Stomach (tissue), 4 donors: ENCODE results near the gene CDH15.

Source experiments
- CTCF ChIP-seq, 7 experiments: fragments of 450-650 bp in 4 of 7; fragments of 200-600 bp in 3 of 7; sonication (generic) in 3 of 7; IDR thresholded peaks; one replicate each; pipeline ENCODE4 v1.5.1; 2016 to 2019; ENCODE audit warnings: antibody characterized with exemption in 7 of 7, control low read depth in 2 of 7, mild to moderate bottlenecking in 1 of 7
- EP300 ChIP-seq: sonication (generic); formaldehyde crosslinking; IDR thresholded peaks from one replicate; pipeline ENCODE4 v1.6.1; 2017; ENCODE audit warnings: antibody characterized with exemption
- POLR2AphosphoS5 ChIP-seq, 3 donors: sonication (generic); formaldehyde crosslinking; IDR thresholded peaks; one replicate each; pipeline ENCODE4 v1.6.1; 2016; ENCODE audit warnings: antibody characterized with exemption in 3 of 3

- TF ChIP-seq CTCF (IDR thresholded peaks at IDR 0.05), result no peak
- no peak for TF ChIP-seq POLR2AphosphoS5 (IDR thresholded peaks at IDR 0.05)
- TF ChIP-seq EP300, result no peak
Measured at GRCh38 chr16:89221604-89222003, 50.1 kb downstream of the CDH15 start.
